GM18502 (cell line): ENCODE results near the gene DHRS4L2.
"Not testable (repeated sequence)": the region's sequence is repeated elsewhere in the genome, so short reads cannot be mapped to it uniquely, and the experiment has no call there.

Experiments used
- ATAC-seq: cut with Tn5 transposase; IDR thresholded peaks from one replicate; pipeline ENCODE4 v1.9.1; 2021; ENCODE audit warnings: mild to moderate bottlenecking; ENCODE audit not compliant: unreplicated experiment, poor library complexity

The DHRS4L2 gene

GRCh38 chr14:23970283-23970659 is 18.5 kb upstream of the DHRS4L2 start:
- not testable (repeated sequence) for ATAC-seq

DNA sequence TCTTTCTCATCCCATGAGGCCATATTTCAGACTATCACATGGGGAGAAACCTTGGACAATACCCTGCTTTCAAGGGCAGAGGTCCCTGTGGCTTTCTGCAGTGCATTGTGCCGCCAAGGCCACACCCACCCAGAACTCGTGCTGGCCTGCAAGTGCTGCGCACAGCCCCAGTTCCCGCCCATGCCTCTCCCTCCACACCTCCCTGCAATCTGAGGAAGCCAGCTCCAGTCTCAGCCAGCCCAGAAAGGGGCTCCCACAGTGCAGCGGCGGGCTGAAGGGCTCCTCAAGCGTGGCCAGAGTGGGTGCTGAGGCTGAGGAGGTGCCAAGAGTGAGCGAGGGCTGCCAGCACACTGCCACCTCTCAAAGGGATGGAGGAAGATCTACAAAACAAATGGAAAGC is 15.6 kb upstream of the DHRS4L2 start:
- ATAC-seq, result not testable (repeated sequence)

DNA sequence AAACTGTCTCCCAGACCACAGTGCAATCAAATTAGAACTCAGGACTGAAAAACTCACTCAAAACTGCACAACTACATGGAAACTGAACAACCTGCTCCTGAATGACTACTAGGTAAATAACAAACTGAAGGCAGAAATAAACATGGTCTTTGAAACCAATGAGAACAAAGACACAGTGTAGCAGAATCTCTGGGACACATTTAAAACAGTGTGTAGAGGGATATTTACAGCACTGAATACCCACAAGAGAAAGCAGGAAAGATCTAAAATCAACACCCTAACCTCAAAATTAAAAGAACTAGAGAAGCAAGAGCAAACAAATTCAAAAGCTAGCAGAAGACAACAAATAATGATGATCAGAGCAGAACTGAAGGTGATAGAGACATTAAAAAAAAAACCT is 14.7 kb upstream of the DHRS4L2 start:
- ATAC-seq, result not testable (repeated sequence)

GRCh38 chr14:23977208-23977607 is 11.5 kb upstream of the DHRS4L2 start:
- peak; percentile 57 for ATAC-seq

DNA sequence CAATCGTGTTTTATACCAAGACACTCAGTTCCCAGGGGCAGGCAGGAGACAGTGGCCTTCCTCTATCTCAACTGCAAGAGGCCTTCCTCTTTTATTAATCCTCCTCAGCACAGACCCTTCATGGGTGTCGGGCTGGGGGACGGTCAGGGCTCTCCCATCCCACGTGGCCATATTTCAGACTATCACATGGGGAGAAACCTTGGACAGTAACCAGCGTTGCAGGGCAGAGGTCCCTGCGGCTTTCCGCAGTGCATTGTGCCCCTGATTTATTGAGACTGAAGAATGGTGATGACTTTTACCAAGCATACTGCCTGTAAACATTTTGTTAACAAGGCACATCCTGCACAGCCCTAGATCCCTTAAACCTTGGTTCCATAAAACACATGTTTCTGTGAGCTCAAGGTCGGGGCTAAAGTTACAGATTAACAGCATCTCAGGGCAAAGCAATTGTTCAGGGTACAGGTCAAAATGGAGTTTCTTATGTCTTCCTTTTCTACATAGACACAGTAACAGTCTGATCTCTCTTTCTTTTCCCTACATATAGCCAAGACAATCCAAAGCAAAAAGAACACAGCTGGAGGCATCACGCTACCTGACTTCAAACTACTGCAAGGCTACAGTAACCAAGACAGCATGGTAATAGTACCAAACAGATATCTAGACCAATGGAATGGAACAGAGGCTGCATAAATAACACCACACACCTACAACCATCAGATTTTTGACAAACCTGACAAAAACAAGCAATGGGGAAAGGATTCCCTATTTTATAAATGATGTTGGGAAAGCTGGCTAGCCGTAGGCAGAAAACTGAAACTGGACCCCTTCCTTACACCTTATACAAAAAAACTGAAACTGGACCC is 6.5 kb upstream of the DHRS4L2 start:
- ATAC-seq, result not testable (repeated sequence)

- ATAC-seq, result no peak
Observed at GRCh38 chr14:23984891-23985602, 3.7 kb upstream of the DHRS4L2 start.

- ATAC-seq, result peak; percentile 20
Observed at GRCh38 chr14:23988223-23988606, 514 bp upstream of the DHRS4L2 start.

DNA sequence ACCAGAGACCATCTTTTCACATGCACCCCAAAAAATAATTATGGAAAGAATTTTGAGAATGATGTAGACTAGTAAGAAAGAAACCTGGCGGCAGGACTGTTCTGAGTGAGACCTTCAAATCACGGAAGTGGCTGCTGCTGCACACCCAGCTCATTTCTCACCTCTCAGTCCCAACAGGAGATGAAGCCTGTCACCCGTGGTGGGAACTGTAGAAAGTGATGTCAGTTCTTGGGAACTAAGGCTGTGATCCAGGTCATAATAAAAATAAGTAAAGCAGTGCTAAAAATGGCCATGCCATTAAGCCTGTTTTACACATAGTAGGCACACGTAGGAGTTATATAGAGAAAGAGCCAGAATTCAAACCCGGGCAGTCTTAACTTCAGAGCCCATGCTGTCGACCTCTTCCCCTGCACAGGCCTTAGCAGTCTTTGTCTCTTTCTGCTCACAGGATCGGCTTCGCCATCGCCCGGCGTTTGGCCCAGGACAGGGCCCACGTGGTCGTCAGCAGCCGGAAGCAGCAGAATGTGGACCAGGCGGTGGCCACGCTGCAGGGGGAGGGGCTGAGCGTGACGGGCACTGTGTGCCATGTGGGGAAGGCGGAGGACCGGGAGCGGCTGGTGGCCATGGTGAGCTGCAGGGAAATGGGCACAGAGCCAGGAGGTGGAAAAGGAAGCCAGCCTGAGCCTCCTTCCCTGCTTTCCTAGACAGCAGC is 1.2 kb downstream of the DHRS4L2 start:
- peak; percentile 52 for ATAC-seq

GRCh38 chr14:23990961-23991360 is 2.2 kb downstream of the DHRS4L2 start:
- not testable (repeated sequence) for ATAC-seq

DNA sequence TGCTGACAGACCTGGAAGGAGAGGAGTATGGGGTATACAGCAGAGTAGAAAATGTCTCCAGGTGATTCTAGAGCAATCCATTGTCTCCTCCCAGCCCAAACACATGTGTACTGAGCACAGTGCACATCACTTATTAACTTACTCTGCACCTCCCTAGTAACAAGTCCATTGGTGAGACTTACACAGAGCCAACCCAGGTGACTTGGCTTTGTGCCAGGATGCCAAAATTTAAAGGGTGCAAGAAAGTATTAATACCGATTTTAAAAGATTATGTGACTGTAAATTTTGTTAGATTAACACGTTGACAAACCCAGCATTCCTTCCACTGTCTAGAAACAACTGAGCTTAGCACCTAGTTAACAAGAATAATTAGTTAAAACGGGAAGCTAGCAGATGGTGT is 4.3 kb downstream of the DHRS4L2 start:
- ATAC-seq, result not testable (repeated sequence)

GRCh38 chr14:23996009-23996408 is 7.3 kb downstream of the DHRS4L2 start:
- not testable (repeated sequence) for ATAC-seq

DNA sequence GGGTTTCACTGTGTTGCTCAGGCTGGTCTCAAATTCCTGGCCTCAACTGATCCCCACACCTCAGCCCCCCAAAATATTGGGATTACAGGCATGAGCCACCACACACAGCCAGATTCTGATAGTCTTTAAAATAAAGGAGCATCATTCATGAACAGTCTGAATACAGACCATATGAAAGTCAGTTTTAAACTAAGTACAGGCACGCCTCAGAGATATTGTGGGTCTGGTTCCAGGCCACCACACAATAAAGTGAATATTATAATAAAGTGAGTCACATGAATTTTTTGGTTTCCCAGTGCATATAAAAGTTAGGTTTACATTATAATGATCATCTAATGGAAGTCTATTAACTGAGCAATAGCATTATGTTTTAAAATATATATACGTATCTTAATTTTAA is 8.1 kb downstream of the DHRS4L2 start:
- not testable (repeated sequence) for ATAC-seq

DNA sequence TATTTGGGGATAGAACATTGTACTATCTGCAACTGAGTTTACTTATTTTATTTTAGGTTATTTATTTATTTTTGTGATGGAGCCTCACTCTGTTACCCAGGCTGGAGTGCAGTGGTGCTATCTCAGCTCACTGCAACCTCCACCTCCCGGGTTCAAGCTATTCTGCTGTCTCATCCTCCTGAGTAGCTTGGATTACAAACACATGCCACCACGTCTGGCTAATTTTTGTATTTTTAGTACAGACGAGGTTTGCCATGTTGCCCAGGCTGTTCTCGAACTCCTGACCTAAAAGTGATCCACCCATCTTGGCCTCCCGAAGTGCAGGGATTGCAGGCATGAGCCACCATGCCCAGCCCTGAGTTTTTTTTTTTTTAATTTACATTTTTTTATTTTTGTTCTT is 10.9 kb downstream of the DHRS4L2 start:
- ATAC-seq, result not testable (repeated sequence)

GRCh38 chr14:24001078-24001477 is 12.3 kb downstream of the DHRS4L2 start:
- not testable (repeated sequence) for ATAC-seq

DNA sequence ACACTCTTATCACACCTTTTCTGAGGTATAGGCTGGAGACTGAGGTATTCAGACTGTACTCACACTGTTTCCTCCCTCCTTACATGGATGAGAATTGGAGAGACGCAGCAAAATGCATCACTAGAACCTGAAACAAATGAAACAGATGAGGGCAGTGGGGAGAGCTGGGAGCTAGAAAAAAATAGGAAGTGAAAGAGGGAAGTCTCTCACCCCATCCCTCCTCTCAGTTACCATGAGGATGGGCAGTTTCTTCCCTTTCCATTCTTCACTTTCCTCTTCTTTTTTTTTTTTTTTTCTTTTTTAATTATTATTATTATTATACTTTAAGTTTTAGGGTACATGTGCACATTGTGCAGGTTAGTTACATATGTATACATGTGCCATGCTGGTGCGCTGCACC is 12.9 kb downstream of the DHRS4L2 start:
- not testable (repeated sequence) for ATAC-seq

GRCh38 chr14:24006471-24006816 is 17.7 kb downstream of the DHRS4L2 start:
- peak; percentile 39 for ATAC-seq

DNA sequence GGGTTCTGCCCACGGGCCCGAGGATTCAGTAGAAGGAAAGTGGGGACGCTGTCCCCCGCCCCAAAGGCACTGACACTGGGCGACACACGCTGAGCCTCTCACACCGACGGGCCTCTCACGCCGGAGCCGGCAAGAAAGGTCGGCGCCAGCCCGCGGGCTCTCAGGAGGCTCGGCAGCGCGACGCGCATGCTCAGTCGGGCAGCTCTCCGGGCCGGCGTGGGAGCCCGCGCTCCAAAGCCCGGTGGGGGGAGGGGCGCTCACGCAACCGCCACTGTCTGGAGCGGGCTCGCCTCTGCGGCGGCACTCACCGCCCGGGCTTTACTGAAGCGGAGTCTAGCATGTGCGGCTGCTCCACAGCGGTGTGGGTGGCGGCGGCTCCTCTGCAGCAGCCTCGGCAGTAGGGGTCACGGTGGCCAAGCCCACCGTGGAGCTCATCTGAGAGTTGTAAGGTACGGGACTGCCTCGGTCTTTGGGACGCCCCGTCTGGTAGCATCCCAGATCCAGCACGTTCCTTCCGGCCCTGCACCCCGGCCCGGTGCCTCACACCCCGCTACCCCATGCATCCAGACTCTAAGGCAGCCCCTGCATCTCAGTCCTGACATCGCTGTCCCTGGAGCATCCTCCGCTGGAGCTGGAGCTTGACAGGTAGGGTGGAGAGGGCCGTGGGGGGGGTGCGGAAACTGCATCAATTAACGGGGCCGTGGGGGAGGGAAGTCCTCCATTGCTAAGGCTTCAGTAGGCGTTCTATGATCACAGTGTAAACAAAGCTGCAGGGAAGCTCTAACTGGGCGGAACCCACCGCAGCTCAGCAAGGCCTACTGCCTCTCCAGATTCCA is 18.3 kb downstream of the DHRS4L2 start:
- peak; percentile 65 for ATAC-seq

DNA sequence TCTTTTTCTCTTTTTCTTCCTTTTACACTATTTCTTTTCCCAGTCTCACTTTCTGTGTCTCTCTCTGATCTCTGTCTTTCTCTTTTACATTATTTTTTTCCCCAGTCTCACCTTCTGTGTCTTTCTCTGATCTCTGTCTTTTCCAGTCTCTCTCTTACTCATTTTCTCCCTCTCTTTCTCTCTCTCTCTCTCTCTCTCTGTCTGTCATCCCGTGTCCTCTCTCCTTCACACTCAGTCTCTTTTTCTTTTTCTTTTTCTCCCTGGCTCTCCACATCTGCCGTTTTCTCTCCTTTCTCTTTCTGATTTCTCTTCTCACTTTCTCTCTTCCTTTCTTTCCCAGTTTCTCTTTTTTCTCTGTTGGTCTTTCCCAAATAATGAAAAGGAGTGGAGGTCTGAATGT is 22.3 kb downstream of the DHRS4L2 start:
- no peak for ATAC-seq

DNA sequence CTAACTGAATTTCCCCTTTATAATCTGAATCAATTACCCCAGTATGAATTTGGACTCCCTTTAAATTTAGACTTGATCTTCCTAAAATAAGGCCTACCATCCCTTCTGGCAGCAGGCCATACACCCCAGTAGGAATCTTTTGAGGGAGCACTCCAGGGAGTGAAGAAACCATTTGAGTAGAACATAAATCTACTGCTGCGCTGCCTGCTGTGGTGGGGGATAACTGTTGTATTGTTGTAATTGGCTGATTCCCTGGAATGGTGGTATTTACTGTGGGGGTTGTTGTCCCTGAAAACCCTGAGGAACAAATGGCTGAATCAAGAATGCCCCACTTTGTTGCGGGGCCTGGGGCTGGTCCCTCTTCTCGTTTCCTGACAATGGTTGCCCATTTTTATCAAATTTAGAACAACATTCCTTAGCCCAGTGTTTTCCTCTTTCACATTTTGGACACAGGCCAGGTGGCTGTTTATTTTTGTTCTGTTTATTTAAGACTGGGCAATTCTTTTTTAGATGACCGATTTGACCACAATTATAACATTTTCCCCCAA is 24.1 kb downstream of the DHRS4L2 start:
- not testable (repeated sequence) for ATAC-seq
